NCI-H187 (cell line): ENCODE results near the gene NR0B2.
"Not testable (repeated sequence)": the region's sequence is repeated elsewhere in the genome, so short reads cannot be mapped to it uniquely, and the experiment has no call there.

Experiments used
- DNase-seq, 2 experiments: peaks; one replicate each; lab custom pipeline; 2025; lab: John Stamatoyannopoulos, UW

NR0B2 gene

GRCh38 chr1:26889551-26890466, 24.0 kb downstream of the NR0B2 start, which contains the start of gene GPN2:
TSS of gene GPN2 (minus strand) at chr1:26890283. CDS start at chr1:26890096, 187 bp downstream.
- DNase-seq, result peak; percentile 14 to 23

DNA sequence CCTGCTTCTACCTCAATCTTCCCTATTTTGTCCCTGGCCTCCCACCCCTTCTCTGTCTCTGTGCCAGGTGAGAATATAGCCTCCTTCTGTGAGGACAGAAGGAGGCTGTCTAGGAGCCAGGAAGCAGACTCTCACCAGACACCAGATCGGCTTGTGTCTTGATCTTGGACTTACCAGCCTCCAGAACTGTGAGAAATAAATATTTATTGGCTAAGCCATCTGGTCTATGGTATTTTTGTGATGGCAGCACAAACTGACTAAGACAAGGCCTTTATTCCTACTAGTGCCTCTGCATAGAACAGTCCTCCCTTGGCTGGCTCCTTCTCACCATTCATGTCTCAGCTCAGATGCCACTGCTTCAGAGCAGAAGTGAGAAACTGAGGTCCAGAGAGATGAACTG, 25.5 kb downstream of the NR0B2 start:
- DNase-seq, result no peak

DNA sequence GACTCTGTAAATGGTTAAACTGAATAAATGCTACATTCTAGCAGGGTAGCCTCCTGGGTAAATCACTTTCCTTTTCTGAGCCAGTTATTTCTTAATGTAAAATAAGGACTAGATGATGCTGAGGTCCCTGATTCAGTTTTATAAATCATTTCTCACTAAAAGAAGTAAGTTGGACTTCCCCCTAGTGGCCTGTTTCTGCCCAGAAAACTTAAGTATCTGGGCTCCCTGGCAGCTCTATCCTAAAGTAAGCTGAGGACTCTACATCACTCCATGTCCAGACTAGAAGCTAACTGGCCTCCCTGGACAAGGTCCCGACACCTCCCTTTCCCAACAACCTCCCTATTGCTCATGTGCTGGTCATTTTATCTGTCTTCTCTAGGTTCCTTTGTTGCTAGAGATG, 26.6 kb downstream of the NR0B2 start:
- DNase-seq, result no peak

DNA sequence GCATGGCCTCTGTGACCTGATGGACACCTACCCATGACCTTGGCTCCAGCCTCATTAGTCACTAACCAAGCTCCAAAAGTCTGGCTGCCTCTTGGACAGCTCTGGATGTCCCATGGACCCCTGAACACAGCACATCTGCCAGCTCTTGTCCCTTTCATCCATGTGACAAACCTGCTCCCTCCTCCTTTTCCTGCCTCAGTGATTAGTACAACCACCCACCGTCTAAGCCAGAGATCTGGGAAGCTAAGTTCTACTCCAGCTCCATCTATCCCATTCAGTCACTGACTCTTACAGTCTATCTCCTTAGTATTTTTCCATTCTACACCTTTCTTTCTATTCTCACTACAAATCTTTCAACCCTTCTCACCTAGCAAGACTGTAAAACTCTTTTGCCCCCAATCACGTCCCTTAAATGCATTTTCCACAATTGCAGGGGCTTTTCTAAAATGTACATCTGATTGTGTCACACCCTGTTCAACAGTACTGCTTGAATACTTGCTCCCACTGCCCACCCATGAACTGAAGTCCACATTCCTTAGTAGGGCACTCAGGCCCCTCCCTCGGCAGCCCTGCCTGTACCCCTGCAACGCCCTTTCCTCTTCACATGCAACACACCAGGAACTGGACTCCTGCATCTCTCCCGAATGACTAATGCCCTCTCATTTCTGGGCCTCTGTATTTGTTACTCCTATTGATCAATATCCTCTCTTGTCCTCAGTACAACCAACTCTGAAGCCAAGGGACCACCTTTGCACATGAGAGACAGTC, 30.9 kb downstream of the NR0B2 start:
- no peak for DNase-seq

DNA sequence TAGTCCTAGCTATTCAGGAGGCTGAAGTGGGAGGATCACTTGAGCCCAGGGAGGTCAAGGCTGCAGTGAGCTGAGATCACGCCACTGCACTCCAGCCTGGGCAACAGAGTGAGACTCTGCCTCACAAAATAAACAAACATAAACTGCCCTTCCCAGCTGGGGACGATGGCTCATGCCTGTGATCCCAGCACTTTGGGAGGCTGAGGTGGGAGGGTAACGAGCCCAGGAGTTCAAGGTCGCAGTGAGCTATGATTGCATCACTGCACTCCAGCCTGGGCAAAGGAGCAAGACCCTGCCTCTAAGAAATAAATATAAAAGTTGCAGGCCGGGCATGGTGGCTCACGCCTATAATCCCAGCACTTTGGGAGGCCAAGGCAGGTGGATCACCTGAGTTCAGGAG, 32.2 kb downstream of the NR0B2 start:
- not testable (repeated sequence) for DNase-seq

DNA sequence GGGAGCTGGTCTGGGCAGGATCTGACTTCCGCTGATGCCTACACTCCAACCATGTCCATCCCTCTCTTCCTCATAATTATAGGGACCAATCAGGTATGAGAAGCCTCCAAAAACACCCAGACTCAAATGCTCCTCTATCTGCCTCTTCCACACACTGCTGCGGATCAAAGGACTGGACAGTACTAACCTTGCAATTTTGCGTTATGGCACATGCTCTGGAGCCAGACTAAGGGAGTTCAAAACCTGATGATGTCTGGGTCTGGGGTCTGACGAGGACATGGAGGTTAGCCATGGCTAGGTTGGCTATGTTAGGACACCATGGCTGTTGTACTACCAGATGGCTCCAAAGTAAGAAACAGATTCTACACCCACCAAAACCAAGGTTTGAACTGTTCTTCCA, 34.0 kb downstream of the NR0B2 start:
- DNase-seq, result no peak

DNA sequence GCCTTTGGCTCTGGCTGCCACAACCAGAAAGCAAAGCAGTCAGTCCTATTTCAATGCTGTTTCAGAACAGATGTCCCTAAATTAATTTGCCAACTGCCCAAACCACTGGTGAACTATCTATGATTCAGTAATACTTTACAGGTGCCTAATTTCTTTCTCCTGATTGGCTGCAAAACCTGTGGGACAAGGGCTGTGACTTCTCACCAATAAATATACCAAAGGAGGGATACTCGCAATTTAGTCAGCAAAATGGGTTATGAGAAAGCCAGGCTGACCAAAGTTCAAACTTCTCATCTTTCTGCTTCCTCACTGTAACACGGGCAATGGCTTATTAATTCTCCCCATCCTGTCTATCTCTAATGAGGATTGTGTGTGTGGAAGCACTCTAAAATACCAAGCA, 36.4 kb downstream of the NR0B2 start:
- DNase-seq, result no peak

GRCh38 chr1:26874896-26875295, 38.9 kb downstream of the NR0B2 start:
- DNase-seq, result no peak

DNA sequence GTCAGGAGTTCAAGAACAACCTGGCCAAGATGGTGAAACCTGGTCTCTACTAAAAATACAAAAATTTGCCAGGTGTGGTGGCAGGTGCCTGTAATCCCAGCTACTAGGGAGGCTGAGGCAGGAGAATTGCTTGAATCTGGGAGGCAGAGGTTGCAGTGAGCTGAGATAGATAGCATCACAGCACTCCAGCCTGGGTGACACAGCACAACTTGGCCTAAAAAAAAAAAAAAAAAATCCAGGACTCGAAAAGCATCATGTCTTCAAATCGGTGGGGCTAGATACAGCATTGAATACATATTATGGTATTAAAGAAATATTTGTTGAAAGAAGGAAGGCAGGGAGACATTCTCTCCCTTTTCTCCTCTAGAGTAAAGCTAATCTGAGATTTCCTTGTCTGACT, 40.7 kb downstream of the NR0B2 start:
- DNase-seq, result not testable (repeated sequence)

GRCh38 chr1:26864610-26865480, 48.9 kb downstream of the NR0B2 start:
- DNase-seq, result peak; percentile 88 to 96

GRCh38 chr1:26863685-26864077, 50.1 kb downstream of the NR0B2 start:
- DNase-seq, result no peak

- peak; percentile 58 to 81 for DNase-seq
Observed at GRCh38 chr1:26862781-26863684, 50.7 kb downstream of the NR0B2 start, which contains the start of gene SFN. TSS of gene SFN (plus strand) at chr1:26863149. CDS start at chr1:26863213, 64 bp downstream.

DNA sequence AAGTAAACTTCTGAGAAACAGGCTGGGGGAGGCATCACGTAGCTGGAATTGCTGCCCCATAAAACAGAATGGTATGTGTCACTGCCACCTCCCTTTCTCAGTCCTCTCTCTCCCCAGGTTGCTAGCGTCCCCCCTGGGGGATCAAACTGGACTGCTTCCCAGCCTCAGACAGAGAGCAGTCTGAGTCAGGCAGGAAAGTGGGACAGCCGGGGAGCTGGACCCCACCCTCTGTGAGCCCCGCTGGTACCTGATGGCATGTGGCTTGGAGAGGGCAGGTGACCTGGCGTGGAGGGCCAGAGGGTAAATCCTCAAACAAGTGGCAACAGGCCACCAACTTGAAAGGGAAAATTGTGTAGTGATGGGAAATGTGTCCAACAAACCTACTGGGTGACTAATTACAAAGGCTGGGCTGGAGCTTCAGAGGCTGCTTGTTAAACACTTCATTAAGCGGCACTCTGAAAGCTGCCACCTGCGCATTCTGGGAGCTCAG, 51.8 kb downstream of the NR0B2 start:
- DNase-seq, result no peak
